ENCODE measurements around the gene IGFL1.
"Not testable (repeated sequence)": the region's sequence is repeated elsewhere in the genome, so short reads cannot be mapped to it uniquely, and the experiment has no call there.

Gene IGFL1

GRCh38 chr19:46216612-46217011, 12.9 kb upstream of the IGFL1 start:
- no peak overlapping the region for H3K4me3 ChIP-seq (ENCODE audit: low read depth, low read length)
- in situ Hi-C loops (cut with HindIII; ENCODE audit: low sequenced_read_pairs) = no loop called here

DNA sequence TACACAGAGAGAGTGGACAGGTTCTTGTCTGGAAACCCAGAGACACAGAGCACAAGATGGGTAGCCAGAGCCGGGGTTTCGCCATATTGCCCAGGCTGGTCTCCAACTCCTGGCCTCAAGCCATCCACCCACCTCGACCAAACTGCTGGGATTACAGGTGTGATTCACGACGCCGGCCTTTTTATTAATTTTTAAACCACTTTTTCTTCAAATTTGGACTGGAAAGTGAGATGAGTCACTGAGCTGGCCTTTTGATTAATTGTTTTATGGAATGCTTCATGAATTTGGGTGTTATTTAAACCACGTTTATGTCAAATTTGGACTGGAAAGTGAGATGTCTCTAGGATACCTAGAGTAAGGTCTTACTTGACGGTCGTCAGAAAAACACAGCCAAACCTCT, 12.1 kb upstream of the IGFL1 start:
- no peak for DNase-seq (ENCODE audit: low read depth, low spot score)
- TF ChIP-seq, protein P1, sequence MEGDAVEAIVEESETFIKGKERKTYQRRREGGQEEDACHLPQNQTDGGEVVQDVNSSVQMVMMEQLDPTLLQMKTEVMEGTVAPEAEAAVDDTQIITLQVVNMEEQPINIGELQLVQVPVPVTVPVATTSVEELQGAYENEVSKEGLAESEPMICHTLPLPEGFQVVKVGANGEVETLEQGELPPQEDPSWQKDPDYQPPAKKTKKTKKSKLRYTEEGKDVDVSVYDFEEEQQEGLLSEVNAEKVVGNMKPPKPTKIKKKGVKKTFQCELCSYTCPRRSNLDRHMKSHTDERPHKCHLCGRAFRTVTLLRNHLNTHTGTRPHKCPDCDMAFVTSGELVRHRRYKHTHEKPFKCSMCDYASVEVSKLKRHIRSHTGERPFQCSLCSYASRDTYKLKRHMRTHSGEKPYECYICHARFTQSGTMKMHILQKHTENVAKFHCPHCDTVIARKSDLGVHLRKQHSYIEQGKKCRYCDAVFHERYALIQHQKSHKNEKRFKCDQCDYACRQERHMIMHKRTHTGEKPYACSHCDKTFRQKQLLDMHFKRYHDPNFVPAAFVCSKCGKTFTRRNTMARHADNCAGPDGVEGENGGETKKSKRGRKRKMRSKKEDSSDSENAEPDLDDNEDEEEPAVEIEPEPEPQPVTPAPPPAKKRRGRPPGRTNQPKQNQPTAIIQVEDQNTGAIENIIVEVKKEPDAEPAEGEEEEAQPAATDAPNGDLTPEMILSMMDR (IDR thresholded peaks at IDR 0.05; ENCODE audit: low read depth, low read length) = no peak
- in situ Hi-C loops (cut with HindIII; ENCODE audit: low sequenced_read_pairs) = no loop called here
- no peak overlapping the region for H3K4me3 ChIP-seq (ENCODE audit: low read depth, low read length)

More at GRCh38 chr19:46216612-46217011, 12.9 kb upstream of the IGFL1 start:
- no peak for DNase-seq (ENCODE audit: low read depth, low spot score)
- TF ChIP-seq, protein P1 (IDR thresholded peaks at IDR 0.05; ENCODE audit: low read depth, low read length) = no peak

DNA sequence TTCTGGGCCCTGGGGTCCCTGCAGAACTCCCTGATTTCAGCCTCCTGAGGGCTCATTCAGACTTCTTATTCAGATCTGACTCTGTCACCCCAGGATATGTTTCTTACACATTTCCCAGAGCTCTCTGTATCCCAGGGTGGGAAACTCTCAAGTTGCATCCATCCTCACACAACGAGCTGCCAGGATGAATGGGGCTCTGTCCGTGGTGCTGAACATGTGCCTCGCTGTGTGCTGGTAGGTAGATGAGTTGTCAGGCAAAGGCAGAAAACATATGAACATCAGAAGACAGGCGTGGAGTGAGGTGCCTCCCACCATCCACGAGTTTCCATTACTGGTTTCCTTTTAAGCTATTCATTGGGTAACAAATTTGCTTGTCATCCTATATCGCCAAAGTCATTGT, 11.4 kb upstream of the IGFL1 start:
- peak; percentile 29 for DNase-seq (ENCODE audit: low read depth, low spot score)
- no peak overlapping the region for H3K4me3 ChIP-seq (ENCODE audit: low read depth, low read length)
- TF ChIP-seq, protein P1 (IDR thresholded peaks at IDR 0.05; ENCODE audit: low read depth, low read length) = no peak
- in situ Hi-C loops (cut with HindIII; ENCODE audit: low sequenced_read_pairs) = no loop called here

DNA sequence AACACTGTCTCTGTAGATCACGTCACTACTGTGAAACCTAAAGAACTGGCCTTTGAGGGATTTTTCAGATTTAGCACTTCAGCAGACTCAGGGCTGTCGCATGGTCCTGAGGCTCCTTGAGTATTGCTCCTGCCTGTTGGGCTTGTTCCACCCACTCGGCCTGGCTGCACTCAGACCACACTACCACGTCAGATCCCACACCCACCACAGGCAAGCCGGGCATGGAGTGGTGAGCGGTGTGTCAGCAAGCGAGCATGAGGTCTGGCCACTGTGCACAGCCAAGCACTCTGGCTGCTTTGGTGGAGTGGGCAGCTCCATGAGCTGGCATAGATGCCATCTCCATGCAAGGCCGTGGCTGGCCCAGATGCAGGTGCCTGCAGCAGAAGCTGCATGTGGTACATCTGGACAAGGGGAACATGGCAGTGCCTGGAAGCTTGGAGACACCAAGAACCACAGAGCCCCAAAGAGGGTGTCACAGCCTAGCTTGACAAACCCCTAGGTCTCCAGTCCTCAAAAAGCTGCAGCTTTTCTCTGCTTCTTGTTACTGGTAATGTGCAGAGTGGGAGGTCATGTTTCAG, 9.4 kb upstream of the IGFL1 start:
- no peak overlapping the region for H3K4me3 ChIP-seq (ENCODE audit: low read depth, low read length)
- TF ChIP-seq, protein P1 (IDR thresholded peaks at IDR 0.05; ENCODE audit: low read depth, low read length) = no peak
- no peak for DNase-seq (ENCODE audit: low read depth, low spot score)
- in situ Hi-C loops (cut with HindIII; ENCODE audit: low sequenced_read_pairs) = no loop called here

GRCh38 chr19:46221152-46221551, 8.4 kb upstream of the IGFL1 start:
- TF ChIP-seq, protein P1 (IDR thresholded peaks at IDR 0.05; ENCODE audit: low read depth, low read length) = no peak
- in situ Hi-C loops (cut with HindIII; ENCODE audit: low sequenced_read_pairs) = no loop called here

GRCh38 chr19:46221981-46222610, 7.4 kb upstream of the IGFL1 start:
- H3K4me3 ChIP-seq (ENCODE audit: low read depth, low read length) = no peak overlapping the region
- TF ChIP-seq, protein P1 (IDR thresholded peaks at IDR 0.05; ENCODE audit: low read depth, low read length) = no peak
- DNase-seq (ENCODE audit: low read depth, low spot score) = peak; percentile 18
- in situ Hi-C loops (cut with HindIII; ENCODE audit: low sequenced_read_pairs) = no loop called here

More at GRCh38 chr19:46221152-46221551, 8.4 kb upstream of the IGFL1 start:
- no peak overlapping the region for H3K4me3 ChIP-seq (ENCODE audit: low read depth, low read length)
- no peak for DNase-seq (ENCODE audit: low read depth, low spot score)

GRCh38 chr19:46223787-46224186, 5.8 kb upstream of the IGFL1 start:
- H3K4me3 ChIP-seq (ENCODE audit: low read depth, low read length); in situ Hi-C loops (cut with HindIII; ENCODE audit: low sequenced_read_pairs); DNase-seq (ENCODE audit: low read depth, low spot score): not testable (repeated sequence)

All from astrocyte of the spinal cord (primary cell).